SIG-M5 treated with dmso at 0.1 percent for 504 hours (cell line): ENCODE results near the gene TRIM14.
"Not testable (repeated sequence)": the region's sequence is repeated elsewhere in the genome, so short reads cannot be mapped to it uniquely, and the experiment has no call there.

ENCODE experiments used
- DNase-seq: peaks from one replicate; lab custom pipeline; 2025; ENCODE audit not compliant: unreplicated experiment; lab: John Stamatoyannopoulos, UW

TRIM14 gene

DNA sequence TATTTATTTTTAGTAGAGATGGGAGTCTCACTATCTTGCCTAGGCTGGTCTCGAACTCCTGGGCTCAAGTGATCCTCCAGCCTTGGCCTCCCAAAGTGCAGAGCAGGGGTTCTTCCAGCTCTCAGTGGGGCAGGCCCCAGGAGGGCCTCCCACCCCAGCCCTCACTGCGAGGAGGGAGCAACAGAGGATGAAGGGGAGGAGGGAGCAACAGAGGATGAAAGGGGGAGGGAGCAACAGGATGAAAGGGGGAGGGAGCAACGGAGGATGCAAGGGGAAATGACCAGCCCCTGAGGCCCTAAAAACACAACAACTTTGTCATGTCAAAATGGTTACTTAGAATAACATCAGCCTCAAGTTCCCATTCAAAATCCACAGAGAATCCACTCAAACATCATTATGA, 10.0 kb downstream of the TRIM14 start:
- no peak for DNase-seq

DNA sequence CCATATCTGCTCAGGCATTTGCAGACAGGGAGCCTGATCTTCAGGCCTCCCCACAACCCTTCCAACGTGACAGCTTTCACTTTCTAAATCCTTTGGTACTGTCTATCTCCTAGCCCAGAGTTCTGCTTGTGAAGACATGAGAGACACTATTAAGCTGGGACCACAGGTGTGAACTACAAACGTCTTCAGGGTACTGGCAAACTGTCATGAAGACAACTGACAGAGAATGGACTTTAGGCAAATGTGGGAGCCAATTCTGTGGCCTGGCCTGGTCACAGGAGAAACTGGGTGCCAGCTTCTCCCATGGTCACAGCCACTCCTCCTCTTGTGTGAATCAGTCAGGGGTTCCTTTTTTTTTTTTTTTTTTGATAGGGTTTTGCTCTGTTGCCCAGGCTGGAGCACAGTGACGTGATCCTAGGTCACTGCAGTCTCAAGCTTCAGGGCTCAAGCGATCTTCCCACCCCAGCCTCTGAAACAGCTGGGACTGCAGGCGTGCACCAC, 10.4 kb downstream of the TRIM14 start:
- DNase-seq = peak; percentile 39

DNA sequence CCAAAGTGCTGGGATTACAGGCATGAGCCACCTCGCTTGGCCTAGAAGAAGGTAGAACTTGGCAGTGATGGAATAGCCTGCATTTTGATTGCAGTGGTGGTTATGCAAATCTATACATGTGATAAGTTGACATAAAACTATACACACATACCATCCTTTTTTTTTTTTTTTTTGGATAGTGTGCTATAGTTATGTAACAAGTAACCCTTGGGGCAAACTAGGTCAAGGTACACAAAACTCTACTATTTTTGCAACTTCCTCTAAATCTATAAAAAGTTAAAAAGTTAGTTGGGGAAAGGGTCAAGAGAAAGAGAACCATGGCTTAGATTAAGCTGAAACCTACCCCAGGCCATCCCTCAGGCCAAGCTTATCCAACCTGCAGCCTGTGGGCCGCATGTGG, 11.1 kb downstream of the TRIM14 start:
- peak; percentile 25 for DNase-seq

DNA sequence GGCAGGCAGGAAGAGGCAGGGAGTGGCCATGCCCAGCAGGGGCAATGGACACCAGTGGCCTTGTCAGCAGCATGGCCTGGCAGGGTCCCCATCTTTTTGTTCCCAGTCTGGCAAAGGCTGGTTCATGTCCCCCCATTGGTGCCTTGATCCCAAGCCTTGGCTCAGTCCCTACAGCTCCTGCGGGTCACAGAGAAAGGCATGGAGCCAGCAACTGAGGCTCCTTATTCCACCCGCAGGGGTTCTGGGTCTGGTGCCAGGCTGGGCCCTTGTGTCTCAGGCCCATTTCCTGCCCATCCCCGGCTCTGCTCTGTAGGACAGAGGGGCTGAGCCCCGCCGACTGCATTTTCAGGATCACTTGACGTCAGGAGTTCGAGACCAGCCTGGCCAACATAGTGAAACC, 14.0 kb downstream of the TRIM14 start:
- no peak for DNase-seq

- peak; percentile 91 for DNase-seq
These were observed 14.6 kb downstream of the TRIM14 start for GRCh38 chr9:98104445-98104881.

- DNase-seq = peak; percentile 22
These were observed 17.2 kb downstream of the TRIM14 start for GRCh38 chr9:98101868-98102273.

- no peak for DNase-seq
These were observed 17.6 kb downstream of the TRIM14 start for GRCh38 chr9:98101416-98101815.

- DNase-seq = no peak
These were observed 18.6 kb downstream of the TRIM14 start for GRCh38 chr9:98100456-98100855.

GRCh38 chr9:98099898-98100297, 19.1 kb downstream of the TRIM14 start:
- DNase-seq = no peak

- DNase-seq = no peak
These were observed 19.7 kb downstream of the TRIM14 start for GRCh38 chr9:98099346-98099745.

- DNase-seq = peak; percentile 10
These were observed 21.2 kb downstream of the TRIM14 start for GRCh38 chr9:98097836-98098235.

- no peak for DNase-seq
These were observed 22.9 kb downstream of the TRIM14 start for GRCh38 chr9:98096091-98096490.

GRCh38 chr9:98095401-98095800, 23.6 kb downstream of the TRIM14 start:
- DNase-seq = no peak

DNA sequence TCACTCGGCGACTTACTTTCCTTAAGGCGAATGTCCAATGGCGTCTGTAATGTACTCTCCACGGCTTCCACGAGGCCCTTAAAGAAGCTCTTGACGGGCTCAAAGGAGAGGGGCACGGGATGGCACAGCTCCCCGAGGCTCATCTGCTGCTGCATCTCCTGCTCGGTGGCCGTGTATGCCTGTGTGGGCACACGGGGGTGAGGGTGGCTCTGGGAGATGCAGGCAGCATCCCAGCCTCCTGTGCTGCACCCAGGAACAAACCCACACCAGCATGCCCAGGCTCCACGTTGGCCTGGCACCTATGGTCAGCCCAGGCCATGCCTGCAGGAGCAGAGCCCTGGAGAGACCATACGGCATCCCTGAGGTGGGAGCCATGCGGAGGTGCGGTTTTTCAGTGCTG, 24.2 kb downstream of the TRIM14 start:
- no peak for DNase-seq

GRCh38 chr9:98094316-98094715, 24.7 kb downstream of the TRIM14 start:
- DNase-seq = no peak

DNA sequence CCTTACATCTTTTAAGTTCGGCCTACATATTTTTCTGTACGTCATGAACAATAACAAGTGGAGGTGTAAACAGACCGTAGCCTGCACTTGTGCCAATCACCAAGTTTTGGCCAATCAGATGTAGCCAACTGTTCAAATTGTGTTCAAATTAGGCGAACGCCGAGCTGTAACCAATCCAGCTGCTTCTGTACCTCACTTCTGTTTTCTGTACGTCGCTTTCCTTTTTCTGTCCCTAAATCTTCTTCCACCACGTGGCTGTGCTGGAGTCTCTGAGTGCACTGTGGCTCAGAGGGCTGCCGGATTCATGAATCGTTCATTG, 26.4 kb downstream of the TRIM14 start:
- DNase-seq = no peak

DNA sequence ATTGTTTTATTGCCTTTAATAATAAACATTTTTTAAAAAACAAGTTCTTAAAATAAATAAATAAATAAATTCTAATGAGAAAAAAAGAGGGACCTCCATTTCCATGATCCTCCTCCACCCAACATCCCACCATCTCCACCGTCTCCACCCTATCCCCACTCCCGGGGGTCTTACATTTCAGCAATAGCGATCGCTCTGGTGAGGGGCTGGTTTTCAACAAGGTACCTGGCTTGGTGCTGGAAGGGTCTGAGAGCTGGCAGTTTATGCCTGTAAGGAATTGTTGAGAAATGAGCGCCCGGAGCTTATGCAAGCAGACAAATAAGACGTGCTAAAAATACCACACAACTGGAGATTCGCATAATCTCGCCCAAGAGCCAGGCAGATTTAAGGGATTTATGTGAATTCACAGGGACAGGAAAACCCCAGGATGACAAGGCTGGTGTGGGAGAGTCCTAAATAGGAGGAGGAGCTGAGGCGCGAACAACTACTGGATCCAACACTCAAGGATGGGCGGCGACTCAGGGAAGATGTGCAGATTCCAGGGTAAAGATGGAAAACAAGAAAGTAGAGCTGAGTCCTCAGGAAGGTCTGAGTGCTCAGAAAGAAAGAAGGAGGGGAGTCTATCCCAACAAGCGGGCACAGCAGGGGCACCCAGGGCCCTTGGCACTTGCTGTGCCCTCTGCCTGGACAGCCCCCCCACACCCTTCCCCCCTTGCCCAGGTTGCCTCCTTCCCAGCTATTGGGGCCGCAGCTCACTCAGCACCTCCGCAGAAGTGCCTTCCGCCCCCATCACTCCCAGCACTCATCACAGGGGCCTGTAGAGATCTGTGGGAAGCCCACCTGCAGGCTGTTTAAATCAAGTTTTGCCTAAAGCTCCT, 27.0 kb downstream of the TRIM14 start:
- DNase-seq = no peak

DNA sequence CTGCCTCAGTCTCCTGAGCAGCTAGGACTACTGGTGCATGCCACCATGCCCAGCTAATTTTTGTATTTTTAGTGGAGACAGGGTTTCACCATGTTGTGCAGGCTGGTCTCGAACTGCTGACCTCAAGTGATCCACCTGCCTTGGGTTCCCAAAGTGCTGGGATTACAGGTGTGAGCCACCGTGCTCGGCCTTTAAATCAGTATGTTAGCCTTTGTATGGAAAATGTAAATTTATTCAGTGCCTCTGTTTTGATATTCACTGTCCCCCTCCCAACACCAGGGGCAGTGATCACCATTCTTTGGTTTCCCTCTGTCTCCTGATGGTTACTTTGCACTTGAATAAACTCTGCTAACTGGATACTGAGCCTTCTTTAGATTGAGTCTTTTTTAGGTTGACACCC, 28.3 kb downstream of the TRIM14 start:
- DNase-seq = not testable (repeated sequence)

- DNase-seq = no peak
These were observed 31.3 kb downstream of the TRIM14 start for GRCh38 chr9:98087420-98088354.

DNA sequence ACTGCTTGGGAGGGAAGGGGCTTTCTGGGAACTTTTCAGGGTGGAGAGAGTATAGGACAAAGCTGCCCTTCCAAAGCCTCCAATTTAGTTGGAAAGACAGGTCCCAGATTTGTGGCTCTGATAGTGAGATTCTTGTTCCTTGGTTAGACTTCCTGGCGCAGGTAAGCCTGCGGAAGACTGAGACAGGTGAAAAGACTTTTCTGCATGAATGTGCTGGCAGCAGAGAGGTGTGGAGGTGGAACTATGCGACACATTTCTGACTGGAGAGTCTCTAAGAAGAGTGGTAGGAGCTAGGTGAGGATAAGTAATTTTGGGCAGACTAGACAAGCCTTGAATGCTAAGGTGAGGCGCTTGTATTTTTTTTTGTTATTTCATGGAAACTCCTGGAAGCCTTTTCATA, 32.6 kb downstream of the TRIM14 start:
- DNase-seq = no peak

- no peak for DNase-seq
These were observed 33.1 kb downstream of the TRIM14 start for GRCh38 chr9:98085944-98086343.

- no peak for DNase-seq
These were observed 34.0 kb downstream of the TRIM14 start for GRCh38 chr9:98085058-98085457.
